Loucy (cell line): Measurements from ENCODE around the gene TCEA3.

Source experiments
- H2AFZ ChIP-seq: fragments of 200-600 bp; sonication (generic); 2 replicates; pipeline ENCODE4 v1.6.0; 2016; ENCODE audit warnings: antibody characterized with exemption, mild to moderate bottlenecking, low read length, moderate library complexity
- H3F3A ChIP-seq: fragments of 200-600 bp; 2 replicates; pipeline ENCODE4 v1.6.0; 2016; ENCODE audit warnings: antibody characterized with exemption, low read depth, mild to moderate bottlenecking
- H3K27me3 ChIP-seq: fragments of 200-600 bp; sonication (generic); 2 replicates; pipeline ENCODE4 v1.6.1; 2014; ENCODE audit warnings: low read length, mild to moderate bottlenecking; ENCODE audit not compliant: insufficient read depth, poor library complexity, severe bottlenecking
- H3K36me3 ChIP-seq: fragments of 200-600 bp; sonication (generic); 2 replicates; pipeline ENCODE4 v1.6.1; 2016; ENCODE audit warnings: low read length; ENCODE audit not compliant: insufficient read depth
- H3K4me1 ChIP-seq: fragments of 200-600 bp; sonication (generic); 2 replicates; pipeline ENCODE4 v1.5.1; 2014; ENCODE audit warnings: low read length, mild to moderate bottlenecking; ENCODE audit not compliant: insufficient read depth, poor library complexity, severe bottlenecking
- H3K4me2 ChIP-seq: fragments of 200-600 bp; sonication (generic); 2 replicates; pipeline ENCODE4 v1.6.0; 2014; ENCODE audit warnings: antibody characterized with exemption, low read length, low read depth, mild to moderate bottlenecking; ENCODE audit not compliant: poor library complexity, severe bottlenecking
- H3K4me3 ChIP-seq: fragments of 200-600 bp; sonication (generic); 2 replicates; pipeline ENCODE4 v1.5.1; 2014; ENCODE audit warnings: low read length, mild to moderate bottlenecking, mixed read lengths; ENCODE audit not compliant: poor library complexity, severe bottlenecking
- H3K79me2 ChIP-seq: fragments of 200-600 bp; sonication (generic); 2 replicates; pipeline ENCODE4 v1.6.1; 2014; ENCODE audit warnings: low read length; ENCODE audit not compliant: insufficient read depth
- H3K9ac ChIP-seq: fragments of 200-600 bp; sonication (generic); 2 replicates; pipeline ENCODE4 v1.6.0; 2014; ENCODE audit warnings: mild to moderate bottlenecking, low read depth, low read length, moderate library complexity; ENCODE audit not compliant: poor library complexity, severe bottlenecking
- H3K9me2 ChIP-seq: fragments of 200-600 bp; sonication (generic); replicated peaks from 2 replicates; pipeline ENCODE4 v1.6.1; 2016; ENCODE audit warnings: low read depth, low read length, mixed read lengths
- H3K9me3 ChIP-seq: fragments of 200-600 bp; sonication (generic); 2 replicates; pipeline ENCODE4 v1.6.1; 2014; ENCODE audit warnings: mild to moderate bottlenecking, antibody characterized with exemption, low read length, low read depth; ENCODE audit not compliant: insufficient read depth
- H4K20me1 ChIP-seq: fragments of 200-600 bp; sonication (generic); 2 replicates; pipeline ENCODE4 v1.6.0; 2014; ENCODE audit warnings: antibody characterized with exemption, low read length, mild to moderate bottlenecking; ENCODE audit not compliant: insufficient read depth, poor library complexity, severe bottlenecking
- EZH2phosphoT487 ChIP-seq: fragments of 200-600 bp; IDR thresholded peaks from 2 replicates; pipeline ENCODE4 v1.6.1; 2018; ENCODE audit warnings: antibody characterized with exemption, mild to moderate bottlenecking, moderate library complexity, borderline replicate concordance
- TF ChIP-seq, protein P1 (sequence below): fragments of 200-600 bp; sonication (generic); conservative IDR thresholded peaks from 2 replicates; pipeline ENCODE4 v1.5.1; 2014; ENCODE audit warnings: mild to moderate bottlenecking, antibody characterized with exemption, low read length

The TCEA3 gene

DNA sequence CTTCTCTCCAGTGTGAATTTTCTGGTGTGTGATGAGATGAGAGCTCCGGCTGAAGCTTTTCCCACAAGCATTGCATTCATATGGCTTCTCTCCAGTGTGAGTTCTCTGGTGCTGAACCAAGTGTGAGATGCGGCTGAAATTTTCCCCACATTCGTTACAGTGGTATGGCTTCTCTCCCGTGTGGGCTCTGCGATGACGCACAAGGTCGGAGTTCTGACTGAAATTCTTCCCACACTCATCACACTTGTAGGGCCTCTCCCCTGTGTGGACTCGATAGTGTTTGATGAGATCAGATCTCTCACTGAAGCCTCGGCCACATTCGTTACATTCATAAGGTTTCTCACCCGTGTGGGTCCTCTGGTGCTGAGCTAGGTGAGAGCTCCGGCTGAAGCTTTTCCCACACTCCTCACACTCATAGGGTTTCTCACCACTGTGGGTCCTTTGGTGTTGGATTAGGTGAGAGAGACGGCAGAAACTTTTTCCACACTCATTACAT, 62.3 kb downstream of the TCEA3 start:
- H3K4me3 ChIP-seq: no peak overlapping the region
- H3K4me2 ChIP-seq: no peak overlapping the region
- H3K27me3 ChIP-seq: peaks cover 9% of the 10 kb centered on the region
- H3K9me3 ChIP-seq: peaks cover 47% of the 10 kb centered on the region
- no peak overlapping the region for H3K9ac ChIP-seq
- no peaks in the 10 kb centered on the region for H4K20me1 ChIP-seq
- H3K79me2 ChIP-seq: peaks cover 15% of the 10 kb centered on the region; the same call in 1 of the 2 replicates
- peaks cover 56% of the 10 kb centered on the region for H3K36me3 ChIP-seq
- H3K4me1 ChIP-seq: peaks cover 11% of the 10 kb centered on the region
- no peak for TF ChIP-seq EZH2phosphoT487
- TF ChIP-seq, protein P1, sequence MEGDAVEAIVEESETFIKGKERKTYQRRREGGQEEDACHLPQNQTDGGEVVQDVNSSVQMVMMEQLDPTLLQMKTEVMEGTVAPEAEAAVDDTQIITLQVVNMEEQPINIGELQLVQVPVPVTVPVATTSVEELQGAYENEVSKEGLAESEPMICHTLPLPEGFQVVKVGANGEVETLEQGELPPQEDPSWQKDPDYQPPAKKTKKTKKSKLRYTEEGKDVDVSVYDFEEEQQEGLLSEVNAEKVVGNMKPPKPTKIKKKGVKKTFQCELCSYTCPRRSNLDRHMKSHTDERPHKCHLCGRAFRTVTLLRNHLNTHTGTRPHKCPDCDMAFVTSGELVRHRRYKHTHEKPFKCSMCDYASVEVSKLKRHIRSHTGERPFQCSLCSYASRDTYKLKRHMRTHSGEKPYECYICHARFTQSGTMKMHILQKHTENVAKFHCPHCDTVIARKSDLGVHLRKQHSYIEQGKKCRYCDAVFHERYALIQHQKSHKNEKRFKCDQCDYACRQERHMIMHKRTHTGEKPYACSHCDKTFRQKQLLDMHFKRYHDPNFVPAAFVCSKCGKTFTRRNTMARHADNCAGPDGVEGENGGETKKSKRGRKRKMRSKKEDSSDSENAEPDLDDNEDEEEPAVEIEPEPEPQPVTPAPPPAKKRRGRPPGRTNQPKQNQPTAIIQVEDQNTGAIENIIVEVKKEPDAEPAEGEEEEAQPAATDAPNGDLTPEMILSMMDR: no peak
- H3F3A ChIP-seq: no peaks in the 10 kb centered on the region
- H3K9me2 ChIP-seq: no peaks in the 10 kb centered on the region
- H2AFZ ChIP-seq: no peak overlapping the region

DNA sequence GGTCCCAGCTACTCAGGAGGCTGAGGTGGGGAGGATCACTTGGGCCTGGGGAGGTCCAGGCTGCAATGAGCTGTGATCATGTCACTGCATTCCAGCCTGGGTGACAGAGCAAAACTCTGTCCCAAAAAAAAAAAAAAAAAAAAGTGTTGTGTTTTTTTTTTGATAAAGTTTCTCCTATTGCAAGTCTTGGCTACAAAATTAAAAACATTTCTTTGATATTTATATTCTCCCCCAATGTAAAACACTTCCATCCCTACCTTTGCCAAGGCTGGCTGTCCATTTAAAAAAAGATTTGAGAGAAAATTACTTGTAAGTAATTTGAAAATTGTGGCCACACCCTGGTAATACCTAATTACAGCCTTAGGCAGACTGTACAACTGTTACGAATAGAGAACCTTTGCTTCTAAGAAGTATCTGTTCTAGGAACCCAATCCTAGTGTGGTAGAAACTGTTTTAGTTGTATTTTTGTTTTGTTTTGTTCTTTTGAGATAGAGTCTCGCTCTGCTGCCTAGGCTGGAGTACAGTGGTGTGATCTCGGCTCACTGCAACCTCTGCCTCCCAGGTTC, 66.2 kb downstream of the TCEA3 start:
- no peaks in the 10 kb centered on the region for H3F3A ChIP-seq
- H3K4me2 ChIP-seq: no peak overlapping the region
- H3K36me3 ChIP-seq: peaks cover 33% of the 10 kb centered on the region
- no peaks in the 10 kb centered on the region for H3K9me2 ChIP-seq
- H2AFZ ChIP-seq: no peak overlapping the region
- no peaks in the 10 kb centered on the region for H3K79me2 ChIP-seq
- no peaks in the 10 kb centered on the region for H3K4me1 ChIP-seq
- H4K20me1 ChIP-seq: no peaks in the 10 kb centered on the region
- peaks cover 35% of the 10 kb centered on the region for H3K9me3 ChIP-seq
- H3K9ac ChIP-seq: no peak overlapping the region
- peaks cover 9% of the 10 kb centered on the region for H3K27me3 ChIP-seq
- no peak overlapping the region for H3K4me3 ChIP-seq
- TF ChIP-seq, protein P1: no peak
- TF ChIP-seq EZH2phosphoT487: no peak

DNA sequence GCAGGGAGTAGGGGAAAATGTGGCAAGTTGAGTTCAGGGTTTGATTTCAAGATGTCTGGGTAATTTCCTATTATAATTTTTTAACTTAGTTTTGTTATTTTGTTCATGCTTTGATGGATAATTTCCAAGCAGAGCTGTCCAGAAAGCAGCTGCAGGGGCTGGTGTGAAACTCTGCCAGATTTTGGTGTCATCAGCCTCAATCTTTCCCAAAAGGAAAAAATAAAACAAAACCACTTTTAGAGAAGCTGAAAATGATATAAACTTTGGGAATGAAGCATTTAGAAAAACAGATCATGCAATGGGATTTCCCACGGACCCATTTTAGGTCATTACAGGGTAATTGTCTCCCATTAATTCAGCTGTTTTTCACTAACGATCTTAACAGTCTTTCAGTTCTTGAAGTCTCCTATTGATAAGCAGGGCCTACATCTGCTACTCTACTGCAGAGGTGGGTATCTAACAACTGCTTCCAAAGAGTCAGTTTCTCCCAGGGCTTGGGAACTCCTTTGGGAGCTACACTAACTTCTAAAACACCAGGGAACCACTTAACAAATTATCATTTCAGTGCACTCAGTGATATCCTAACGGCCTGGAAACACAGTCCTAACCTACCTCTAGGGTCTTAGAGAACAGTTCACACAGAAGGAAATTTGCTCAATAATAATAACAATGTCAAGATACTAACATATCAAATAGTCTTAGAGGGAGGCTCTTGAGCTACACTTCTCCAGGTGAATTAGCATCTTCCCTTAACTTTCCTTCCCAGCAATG, 67.2 kb downstream of the TCEA3 start:
- H3K36me3 ChIP-seq: peaks cover 22% of the 10 kb centered on the region
- peaks cover 24% of the 10 kb centered on the region for H3K9me3 ChIP-seq
- no peak overlapping the region for H3K4me3 ChIP-seq
- H3K79me2 ChIP-seq: no peaks in the 10 kb centered on the region
- H3K9ac ChIP-seq: no peak overlapping the region
- no peak overlapping the region for H3K4me2 ChIP-seq
- H4K20me1 ChIP-seq: no peaks in the 10 kb centered on the region
- no peak overlapping the region for H2AFZ ChIP-seq
- H3F3A ChIP-seq: no peaks in the 10 kb centered on the region
- H3K4me1 ChIP-seq: no peaks in the 10 kb centered on the region
- TF ChIP-seq, protein P1: no peak
- no peak for TF ChIP-seq EZH2phosphoT487
- peaks cover 2% of the 10 kb centered on the region for H3K27me3 ChIP-seq
- H3K9me2 ChIP-seq: no peaks in the 10 kb centered on the region
